Measurements from ENCODE around the gene PHOSPHO2. TPM values are rescaled to one million over a fixed set of nuclear protein-coding genes. Genes with fewer than 3 reads are reported as not detected.

Gene PHOSPHO2
- total RNA-seq, 1 experiment from 2014 or later: 5.0 TPM

DNA sequence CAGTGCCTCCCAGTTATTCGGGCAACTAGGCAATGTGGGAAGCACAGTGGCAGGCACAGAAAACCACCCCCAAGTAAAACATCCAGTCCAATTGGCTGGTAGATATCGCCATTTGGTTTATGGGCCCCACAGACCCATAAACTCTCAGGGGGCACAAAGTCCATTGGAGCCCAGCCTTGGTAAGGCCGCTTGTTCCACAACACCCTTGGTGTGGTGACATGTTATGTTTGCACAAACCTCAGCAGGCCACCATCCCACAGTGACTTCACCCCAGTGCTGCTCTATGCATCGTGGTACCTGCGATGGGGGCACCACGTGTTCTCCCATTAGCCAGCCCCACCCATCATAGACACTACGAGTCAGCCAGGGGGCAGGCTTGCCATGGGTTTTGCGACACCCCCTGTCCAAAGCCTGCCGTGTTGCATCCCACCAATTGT is 18.5 kb downstream of the PHOSPHO2 start:
- Mint-ChIP-seq H3K27ac (ENCODE audit: unreplicated experiment) (no peak overlapping the region), H3K36me3 (ENCODE audit: insufficient read depth, unreplicated experiment) (no peaks in the 10 kb centered on the region), H3K27me3 (ENCODE audit: insufficient read depth, unreplicated experiment) (no peaks in the 10 kb centered on the region), H3K9me3 (ENCODE audit: unreplicated experiment) (no peaks in the 10 kb centered on the region), H3K4me3 (ENCODE audit: unreplicated experiment) (no peak overlapping the region), H3K4me1 (ENCODE audit: low read depth, unreplicated experiment) (peaks cover 15% of the 10 kb centered on the region)
- intact Hi-C loops (cut with micrococcal nuclease; ENCODE audit: unreplicated experiment): no loop called here
- H3K36me3 ChIP-seq (ENCODE audit: control insufficient read depth, insufficient read depth, low read length): no peaks in the 10 kb centered on the region
- TF ChIP-seq, protein P1, sequence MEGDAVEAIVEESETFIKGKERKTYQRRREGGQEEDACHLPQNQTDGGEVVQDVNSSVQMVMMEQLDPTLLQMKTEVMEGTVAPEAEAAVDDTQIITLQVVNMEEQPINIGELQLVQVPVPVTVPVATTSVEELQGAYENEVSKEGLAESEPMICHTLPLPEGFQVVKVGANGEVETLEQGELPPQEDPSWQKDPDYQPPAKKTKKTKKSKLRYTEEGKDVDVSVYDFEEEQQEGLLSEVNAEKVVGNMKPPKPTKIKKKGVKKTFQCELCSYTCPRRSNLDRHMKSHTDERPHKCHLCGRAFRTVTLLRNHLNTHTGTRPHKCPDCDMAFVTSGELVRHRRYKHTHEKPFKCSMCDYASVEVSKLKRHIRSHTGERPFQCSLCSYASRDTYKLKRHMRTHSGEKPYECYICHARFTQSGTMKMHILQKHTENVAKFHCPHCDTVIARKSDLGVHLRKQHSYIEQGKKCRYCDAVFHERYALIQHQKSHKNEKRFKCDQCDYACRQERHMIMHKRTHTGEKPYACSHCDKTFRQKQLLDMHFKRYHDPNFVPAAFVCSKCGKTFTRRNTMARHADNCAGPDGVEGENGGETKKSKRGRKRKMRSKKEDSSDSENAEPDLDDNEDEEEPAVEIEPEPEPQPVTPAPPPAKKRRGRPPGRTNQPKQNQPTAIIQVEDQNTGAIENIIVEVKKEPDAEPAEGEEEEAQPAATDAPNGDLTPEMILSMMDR (IDR thresholded peaks at IDR 0.05; ENCODE audit: insufficient read depth in 1 of 2, low read depth in 1 of 2, low read length in 1 of 2, severe bottlenecking in 1 of 2, unreplicated experiment in 1 of 2): no peak
- no peak for DNase-seq
- no peaks in the 10 kb centered on the region for H3K27me3 ChIP-seq (replicated peaks; ENCODE audit: control insufficient read depth, insufficient read depth, low read length)
- ChIA-PET CTCF (no interaction called here), POLR2A (no interaction called here)
- no peaks in the 10 kb centered on the region for H3K9me3 ChIP-seq
- BruUV-seq (replicated peaks): no TSS peak
- no peak overlapping the region for H3K4me3 ChIP-seq (ENCODE audit: low read depth, low read length)
- peaks cover 19% of the 10 kb centered on the region for H3K4me1 ChIP-seq

DNA sequence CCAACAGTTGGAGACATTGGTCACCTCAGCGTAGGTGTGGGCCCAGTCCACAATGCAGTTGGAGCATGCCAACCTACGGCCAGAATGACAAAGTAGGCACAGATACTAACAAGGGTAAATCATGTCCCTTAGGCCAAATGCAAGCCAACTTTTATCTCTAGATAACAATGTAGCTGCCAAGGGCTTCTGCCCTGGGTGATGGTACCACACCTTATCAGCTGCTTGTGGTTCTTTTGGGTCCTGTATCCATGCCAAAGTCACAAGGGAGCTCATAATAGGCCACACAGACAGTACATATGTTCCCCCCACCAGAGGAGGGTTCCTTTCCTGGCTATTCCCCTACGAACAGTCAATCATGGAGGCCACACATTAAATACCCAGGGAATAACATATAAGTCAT is 19.1 kb downstream of the PHOSPHO2 start:
- intact Hi-C loops (cut with micrococcal nuclease; ENCODE audit: unreplicated experiment): no loop called here
- ChIA-PET CTCF (no interaction called here), POLR2A (no interaction called here)
- Histone ChIP-seq H3K4me3 (ENCODE audit: low read depth, low read length) (no peak overlapping the region), H3K36me3 (ENCODE audit: control insufficient read depth, insufficient read depth, low read length) (no peaks in the 10 kb centered on the region), H3K9me3 (no peaks in the 10 kb centered on the region), H3K4me1 (peaks cover 19% of the 10 kb centered on the region), H3K27me3 (replicated peaks; ENCODE audit: control insufficient read depth, insufficient read depth, low read length) (no peaks in the 10 kb centered on the region)
- Mint-ChIP-seq H3K27ac (ENCODE audit: unreplicated experiment) (no peak overlapping the region), H3K4me3 (ENCODE audit: unreplicated experiment) (no peak overlapping the region), H3K4me1 (ENCODE audit: low read depth, unreplicated experiment) (peaks cover 15% of the 10 kb centered on the region), H3K27me3 (ENCODE audit: insufficient read depth, unreplicated experiment) (no peaks in the 10 kb centered on the region), H3K36me3 (ENCODE audit: insufficient read depth, unreplicated experiment) (no peaks in the 10 kb centered on the region), H3K9me3 (ENCODE audit: unreplicated experiment) (no peaks in the 10 kb centered on the region)
- no peak for DNase-seq
- TF ChIP-seq, protein P1 (IDR thresholded peaks at IDR 0.05; ENCODE audit: insufficient read depth in 1 of 2, low read depth in 1 of 2, low read length in 1 of 2, severe bottlenecking in 1 of 2, unreplicated experiment in 1 of 2): no peak
- BruUV-seq (replicated peaks): no TSS peak

DNA sequence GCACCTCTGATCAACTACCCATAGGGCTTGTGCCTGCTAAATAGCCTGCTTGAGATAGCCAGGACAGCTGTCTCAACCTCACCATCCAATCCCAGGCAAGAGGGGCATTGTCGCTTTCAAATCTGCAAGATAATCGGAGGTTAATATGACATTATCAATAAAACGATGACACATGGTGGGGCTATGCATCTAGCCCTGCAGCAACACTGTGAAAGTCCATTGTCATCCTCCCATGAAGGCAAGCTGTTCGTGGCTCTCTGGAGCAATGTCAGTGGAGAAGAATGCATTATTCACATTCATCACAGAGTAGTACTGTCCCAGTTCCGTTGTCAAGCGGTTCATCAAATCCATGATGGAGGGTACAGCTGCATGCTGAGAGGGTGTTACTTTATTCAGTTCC is 20.4 kb downstream of the PHOSPHO2 start:
- no peaks in the 10 kb centered on the region for H3K27me3 ChIP-seq (replicated peaks; ENCODE audit: control insufficient read depth, insufficient read depth, low read length)
- no peaks in the 10 kb centered on the region for H3K9me3 Mint-ChIP-seq (ENCODE audit: unreplicated experiment)
- TF ChIP-seq, protein P1 (IDR thresholded peaks at IDR 0.05; ENCODE audit: insufficient read depth in 1 of 2, low read depth in 1 of 2, low read length in 1 of 2, severe bottlenecking in 1 of 2, unreplicated experiment in 1 of 2): no peak
- H3K27me3 Mint-ChIP-seq (ENCODE audit: insufficient read depth, unreplicated experiment): no peaks in the 10 kb centered on the region
- H3K4me3 ChIP-seq (ENCODE audit: low read depth, low read length): no peak overlapping the region
- H3K36me3 ChIP-seq (ENCODE audit: control insufficient read depth, insufficient read depth, low read length): no peaks in the 10 kb centered on the region
- H3K4me3 Mint-ChIP-seq (ENCODE audit: unreplicated experiment): peak overlapping the region; percentile 72
- no peaks in the 10 kb centered on the region for H3K36me3 Mint-ChIP-seq (ENCODE audit: insufficient read depth, unreplicated experiment)
- H3K4me1 ChIP-seq: peaks cover 19% of the 10 kb centered on the region
- peaks cover 15% of the 10 kb centered on the region for H3K4me1 Mint-ChIP-seq (ENCODE audit: low read depth, unreplicated experiment)
- ChIA-PET CTCF (no interaction called here), POLR2A (no interaction called here)
- H3K27ac Mint-ChIP-seq (ENCODE audit: unreplicated experiment): peak overlapping the region; percentile 37
- BruUV-seq (replicated peaks): no TSS peak
- no peak for DNase-seq
- intact Hi-C loops (cut with micrococcal nuclease; ENCODE audit: unreplicated experiment): loop anchor here (1.0 to 2.0 kb wide), 2 partner anchors 18 to 20 kb away; partner anchors contain the start of genes CFAP210, KLHL23 and PHOSPHO2
- H3K9me3 ChIP-seq: no peaks in the 10 kb centered on the region

Measured in Caco-2 (cell line).